ENCODE measurements around the gene FANCD2. TPM values are rescaled to one million over a fixed set of nuclear protein-coding genes. Genes with fewer than 3 reads are reported as not detected.

Gene FANCD2
- total RNA-seq, 1 experiment from 2014 or later, result 69.2 TPM

DNA sequence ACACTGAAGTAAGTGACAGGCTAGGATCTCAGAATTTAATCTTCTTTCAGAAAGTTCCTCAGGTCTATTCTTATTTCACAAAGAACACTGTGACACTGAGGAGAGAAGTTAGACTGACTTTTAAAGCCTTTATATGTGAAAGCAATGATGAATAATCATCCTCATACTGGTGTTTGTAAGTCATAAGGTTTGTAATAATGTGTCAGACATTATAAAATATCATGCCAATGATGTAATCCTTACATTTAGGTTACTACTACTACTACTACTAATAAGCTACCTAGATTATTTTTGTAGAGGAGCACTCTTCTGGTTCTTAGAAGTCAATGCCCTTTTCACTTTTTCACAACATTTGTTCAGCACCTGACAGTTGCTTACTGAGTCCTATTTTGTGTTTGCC is 48.4 kb downstream of the FANCD2 start:
- ChIA-PET CTCF (no interaction called here), POLR2A (ENCODE audit: low non-redundant PET) (no interaction called here)
- no peak overlapping the region for H3K4me3 ChIP-seq (ENCODE audit: low read depth, low read length, poor library complexity, severe bottlenecking)
- peaks cover 23% of the 10 kb centered on the region for H3K36me3 ChIP-seq (ENCODE audit: insufficient read depth, low read length, poor library complexity, severe bottlenecking)
- intact Hi-C loops (cut with micrococcal nuclease; ENCODE audit: unreplicated experiment), result no loop called here
- no peaks in the 10 kb centered on the region for H3K4me1 ChIP-seq (ENCODE audit: insufficient read depth, low read length, poor library complexity, severe bottlenecking)
- no peaks in the 10 kb centered on the region for H3K27me3 ChIP-seq (replicated peaks; ENCODE audit: insufficient read depth, low read depth, low read length, poor library complexity)
- no peak overlapping the region for H3K27ac ChIP-seq (ENCODE audit: low read depth, low read length, poor library complexity, severe bottlenecking)
- TF ChIP-seq EZH2 (IDR thresholded peaks at IDR 0.05; ENCODE audit: borderline replicate concordance, low read depth, low read length, poor library complexity, severe bottlenecking), result no peak
- H3K9me3 ChIP-seq (ENCODE audit: low read depth, low read length, poor library complexity, severe bottlenecking), result no peaks in the 10 kb centered on the region
- no TSS peak for BruUV-seq (replicated peaks)
- no peak for DNase-seq (ENCODE audit: low spot score)

- Histone ChIP-seq H3K4me3 (ENCODE audit: low read depth, low read length, poor library complexity, severe bottlenecking) (no peak overlapping the region), H3K9me3 (ENCODE audit: low read depth, low read length, poor library complexity, severe bottlenecking) (no peaks in the 10 kb centered on the region), H3K4me1 (ENCODE audit: insufficient read depth, low read length, poor library complexity, severe bottlenecking) (no peaks in the 10 kb centered on the region), H3K27me3 (replicated peaks; ENCODE audit: insufficient read depth, low read depth, low read length, poor library complexity) (no peaks in the 10 kb centered on the region), H3K36me3 (ENCODE audit: insufficient read depth, low read length, poor library complexity, severe bottlenecking) (peaks cover 53% of the 10 kb centered on the region), H3K27ac (ENCODE audit: low read depth, low read length, poor library complexity, severe bottlenecking) (no peak overlapping the region)
- POLR2A ChIA-PET (ENCODE audit: low non-redundant PET), result no interaction called here
- TF ChIP-seq CTCF (conservative IDR thresholded peaks at IDR 0.05; ENCODE audit: low read depth, low read length) (no peak), EZH2 (IDR thresholded peaks at IDR 0.05; ENCODE audit: borderline replicate concordance, low read depth, low read length, poor library complexity, severe bottlenecking) (no peak)
- no TSS peak for BruUV-seq (replicated peaks)
- CTCF ChIA-PET, result no interaction called here
- DNase-seq (ENCODE audit: low spot score), result no peak
- intact Hi-C loops (cut with micrococcal nuclease; ENCODE audit: unreplicated experiment), result no loop called here
Measured at GRCh38 chr3:10081871-10082270, 55.6 kb downstream of the FANCD2 start.

- intact Hi-C loops (cut with micrococcal nuclease; ENCODE audit: unreplicated experiment), result no loop called here
Measured at GRCh38 chr3:10085738-10086137, 59.5 kb downstream of the FANCD2 start.

More at GRCh38 chr3:10085738-10086137, 59.5 kb downstream of the FANCD2 start:
- ChIA-PET POLR2A (ENCODE audit: low non-redundant PET) (no interaction called here), CTCF (no interaction called here)
- Histone ChIP-seq H3K9me3 (ENCODE audit: low read depth, low read length, poor library complexity, severe bottlenecking) (no peaks in the 10 kb centered on the region), H3K4me1 (ENCODE audit: insufficient read depth, low read length, poor library complexity, severe bottlenecking) (no peaks in the 10 kb centered on the region), H3K4me3 (ENCODE audit: low read depth, low read length, poor library complexity, severe bottlenecking) (no peak overlapping the region), H3K36me3 (ENCODE audit: insufficient read depth, low read length, poor library complexity, severe bottlenecking) (peaks cover 68% of the 10 kb centered on the region), H3K27me3 (replicated peaks; ENCODE audit: insufficient read depth, low read depth, low read length, poor library complexity) (no peaks in the 10 kb centered on the region), H3K27ac (ENCODE audit: low read depth, low read length, poor library complexity, severe bottlenecking) (no peak overlapping the region)
- no peak for DNase-seq (ENCODE audit: low spot score)
- no peak for TF ChIP-seq CTCF (conservative IDR thresholded peaks at IDR 0.05; ENCODE audit: low read depth, low read length)
- TF ChIP-seq EZH2 (IDR thresholded peaks at IDR 0.05; ENCODE audit: borderline replicate concordance, low read depth, low read length, poor library complexity, severe bottlenecking), result no peak
- BruUV-seq (replicated peaks), result no TSS peak
